ENCODE results near the gene DYNC2I2.
"Not testable (repeated sequence)": the region's sequence is repeated elsewhere in the genome, so short reads cannot be mapped to it uniquely, and the experiment has no call there.

DYNC2I2 gene

DNA sequence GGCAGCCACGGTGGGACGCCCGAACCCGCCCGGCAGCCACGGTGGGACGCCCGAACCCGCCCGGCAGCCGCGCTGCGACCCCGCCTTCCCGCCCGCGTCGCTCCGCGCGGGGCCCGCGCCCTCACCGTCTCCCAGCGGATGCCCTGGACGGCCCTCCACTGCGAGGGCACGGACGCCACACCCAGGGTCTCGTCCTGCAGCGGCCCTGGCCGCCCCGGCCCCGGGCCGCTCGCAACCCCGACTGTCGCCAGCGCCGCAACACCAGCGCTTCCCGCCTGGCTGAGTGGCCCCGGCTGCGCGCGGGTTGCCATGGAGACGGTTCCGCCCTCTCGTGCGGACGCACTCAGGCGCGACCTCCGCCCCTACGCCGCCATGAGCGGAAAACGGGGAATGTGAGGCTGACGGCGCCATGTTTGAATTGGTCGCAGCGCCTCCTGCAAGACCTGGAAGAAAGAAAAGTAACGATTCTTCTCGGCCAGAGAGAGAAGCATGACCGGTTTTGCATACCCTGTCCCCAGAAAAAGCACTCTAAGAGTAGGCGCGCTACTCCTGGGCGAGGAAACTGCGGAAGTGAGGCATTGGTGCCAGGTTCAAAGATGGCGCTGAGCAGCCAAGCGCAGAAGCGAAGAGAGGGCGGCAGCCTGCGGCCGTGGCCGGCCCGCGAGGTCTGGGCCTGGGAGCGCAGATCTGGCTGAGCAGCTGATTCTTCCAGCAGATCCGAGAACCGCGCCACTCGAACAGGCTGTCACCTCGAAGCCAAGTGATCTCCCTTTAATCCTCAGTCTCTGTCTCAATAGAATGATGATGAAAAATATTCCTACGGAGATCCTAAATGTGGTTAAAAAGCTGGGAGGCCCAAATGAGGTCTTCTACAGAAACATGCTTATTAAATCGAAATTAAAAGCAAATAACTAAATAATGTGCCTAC, at the start of gene DYNC2I2:
Gene DYNC2I2 (minus strand): TSS at position 432 of the 928 bp plus-strand sequence. CDS start 121 bp downstream, at position 311.
- DNase-seq: peak; percentile 67

DNA sequence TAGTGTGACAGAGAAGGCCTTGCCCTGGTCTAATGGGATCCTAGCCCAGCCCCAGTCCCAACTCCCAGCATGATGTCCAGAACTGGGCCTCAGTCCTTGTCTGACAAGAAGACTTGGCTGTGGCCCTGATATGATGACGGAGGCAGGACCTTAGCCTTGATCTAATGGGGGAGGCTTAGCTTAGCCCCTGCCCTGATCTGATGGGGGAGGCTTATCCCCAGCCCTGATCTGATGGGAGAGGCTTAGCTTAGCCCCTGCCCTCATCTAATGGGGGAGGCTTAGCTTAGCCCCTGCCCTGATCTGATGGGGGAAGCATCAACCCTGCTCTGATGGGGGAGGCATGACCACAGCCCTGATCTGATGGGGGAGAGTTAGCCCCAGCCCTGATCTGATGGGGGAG, 49.4 kb upstream of the DYNC2I2 start:
- no peak for DNase-seq

DNA sequence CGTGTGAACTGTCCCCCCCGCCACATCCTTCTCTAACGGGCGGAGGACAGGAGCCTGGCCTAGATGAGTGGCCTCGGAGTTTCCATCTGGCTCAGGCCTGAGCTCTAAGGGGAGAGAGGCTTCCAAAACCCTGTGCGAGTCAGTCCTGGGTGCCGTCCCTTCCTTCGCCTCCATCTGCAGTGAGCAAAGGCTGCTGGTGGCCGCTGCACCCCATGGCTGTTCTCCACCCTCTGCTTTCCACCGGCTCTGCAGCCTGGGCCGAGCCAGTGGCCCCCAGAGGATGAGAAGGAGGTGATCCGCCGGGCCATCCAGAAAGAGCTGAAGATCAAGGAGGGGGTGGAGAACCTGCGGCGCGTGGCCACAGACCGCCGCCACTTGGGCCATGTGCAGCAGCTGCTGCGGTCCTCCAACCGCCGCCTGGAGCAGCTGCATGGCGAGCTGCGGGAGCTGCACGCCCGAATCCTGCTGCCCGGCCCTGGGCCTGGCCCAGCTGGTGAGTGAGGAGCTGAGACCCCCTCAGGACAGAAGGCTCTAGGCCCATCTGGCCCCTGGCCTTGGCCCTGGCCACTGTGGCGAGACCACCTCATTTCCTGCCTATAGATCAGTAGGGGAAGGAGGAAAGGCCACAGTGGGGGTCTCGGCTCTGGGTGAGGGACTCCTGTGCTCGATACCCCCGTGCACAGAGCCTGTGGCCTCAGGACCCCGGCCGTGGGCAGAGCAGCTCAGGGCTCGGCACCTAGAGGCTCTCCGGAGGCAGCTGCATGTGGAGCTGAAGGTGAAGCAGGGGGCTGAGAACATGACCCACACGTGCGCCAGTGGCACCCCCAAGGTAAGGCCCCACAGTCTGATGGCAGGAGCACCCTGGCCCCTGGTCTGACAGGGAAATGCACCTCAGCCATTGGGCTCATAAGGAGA, 48.7 kb upstream of the DYNC2I2 start:
- no peak for DNase-seq

DNA sequence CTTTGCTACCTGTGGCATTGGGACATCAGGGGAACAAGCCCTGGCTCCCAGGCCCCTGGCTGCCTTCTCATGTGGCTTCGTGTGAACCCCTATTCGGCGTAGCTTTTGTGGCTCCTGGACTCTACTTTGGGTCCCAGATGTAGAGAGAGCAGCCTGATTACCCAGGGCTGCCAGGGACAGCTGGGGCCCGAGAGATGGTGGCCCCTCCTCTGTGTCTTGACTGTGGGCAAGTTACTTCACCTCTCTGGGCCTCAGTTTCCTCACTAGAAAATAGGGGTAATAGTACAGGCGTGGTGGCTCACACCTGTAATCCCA, 47.7 kb upstream of the DYNC2I2 start:
- DNase-seq: no peak

DNA sequence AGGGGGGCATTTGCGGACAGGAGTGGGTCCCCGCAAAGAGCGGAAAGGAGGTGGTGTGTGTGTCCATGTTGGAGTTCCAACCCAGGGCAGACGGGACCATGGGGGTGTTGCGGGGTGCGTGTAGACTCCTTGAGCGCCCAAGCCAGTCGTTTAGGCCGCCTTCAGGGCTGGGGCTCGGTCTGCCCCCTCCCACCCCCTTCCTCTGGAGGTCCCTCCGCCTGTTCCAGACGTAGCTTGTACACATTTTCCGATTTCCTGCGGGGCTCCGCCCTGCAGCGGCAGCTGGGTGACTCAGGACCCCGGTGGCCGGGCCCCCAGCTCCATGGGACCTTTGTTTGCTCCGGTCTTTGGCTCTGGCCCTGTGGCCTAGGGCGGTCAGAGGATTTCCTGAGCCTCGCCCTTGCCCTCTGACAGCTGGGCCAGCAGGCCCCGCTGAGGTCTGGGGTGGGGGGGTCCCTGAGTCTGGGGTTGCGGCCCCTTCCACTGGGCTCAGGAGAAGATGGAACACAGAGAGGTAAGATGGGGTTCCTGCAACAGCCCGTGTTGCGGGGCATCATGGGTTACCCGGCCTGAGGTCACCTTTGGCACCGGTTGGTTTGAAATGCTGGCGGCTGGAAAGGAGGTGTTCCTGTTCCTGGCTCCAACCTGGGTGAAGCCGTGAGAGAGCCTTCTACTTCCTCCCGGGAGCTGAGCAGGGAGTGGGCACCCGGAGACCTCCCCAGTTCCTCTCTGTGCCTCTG, 47.1 kb upstream of the DYNC2I2 start:
- DNase-seq: no peak

DNA sequence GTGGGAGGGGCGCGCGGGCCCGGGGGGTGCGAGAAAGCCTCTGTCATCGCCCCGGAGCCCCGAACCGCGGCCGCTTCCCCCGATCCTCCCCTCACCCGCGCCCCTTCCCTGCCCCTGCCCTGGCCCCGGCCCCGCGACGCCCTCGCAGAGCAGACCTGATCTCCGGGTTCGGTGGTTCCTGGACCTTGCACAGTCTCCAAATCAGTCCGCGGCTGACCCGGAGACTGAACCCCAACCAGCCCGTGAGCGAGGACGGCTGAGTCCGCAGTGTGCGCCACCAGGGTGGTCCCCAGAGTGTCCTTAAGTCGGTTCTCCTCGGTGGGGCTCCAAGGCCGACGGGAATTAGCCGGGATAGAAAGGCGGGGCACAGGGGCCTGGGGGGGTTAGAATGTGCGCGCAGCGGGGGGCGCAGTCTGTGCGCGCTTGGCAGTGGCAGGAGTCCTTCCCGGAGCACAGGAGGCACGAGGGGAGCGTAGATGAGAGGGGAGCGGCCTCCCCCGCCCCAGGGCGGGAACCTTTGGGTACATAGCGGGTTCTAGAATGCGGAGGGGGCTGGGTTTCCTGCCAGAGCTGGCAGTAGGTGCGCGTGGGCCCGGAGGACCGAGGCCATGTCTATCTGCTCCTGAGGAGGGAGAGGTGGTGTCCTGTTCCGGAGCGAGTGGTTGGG, 46.4 kb upstream of the DYNC2I2 start:
- no peak for DNase-seq

DNA sequence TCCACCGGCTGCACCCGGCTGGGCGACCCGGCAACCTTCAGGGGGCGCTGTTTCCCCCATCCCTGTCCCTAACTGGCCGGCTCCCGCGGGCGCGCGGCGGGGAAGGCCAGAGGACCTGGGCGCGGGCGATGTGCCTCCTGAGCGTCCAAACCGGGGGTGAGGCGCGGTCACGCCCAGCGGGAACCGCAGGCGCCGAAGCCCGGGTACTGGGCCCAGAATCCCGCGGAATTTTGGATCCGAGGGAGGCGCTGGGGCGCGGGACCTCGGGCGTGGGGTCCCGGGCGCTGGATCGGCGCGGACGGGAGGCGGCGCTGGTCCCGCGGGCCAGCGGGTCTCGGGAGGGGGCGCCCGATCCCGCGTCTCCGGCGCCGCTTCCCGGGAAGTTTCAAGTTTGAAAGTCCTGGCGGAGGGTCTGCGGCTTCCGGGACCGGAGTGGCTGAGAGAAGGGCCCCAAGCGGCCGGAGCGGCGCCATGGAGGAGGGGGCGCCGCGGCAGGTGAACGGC, 45.9 kb upstream of the DYNC2I2 start, which contains the start of gene PKN3:
Gene PKN3 (plus strand): TSS at position 59 of the 504 bp plus-strand sequence. CDS start 413 bp downstream, at position 472.
- peak; percentile 49 for DNase-seq

DNA sequence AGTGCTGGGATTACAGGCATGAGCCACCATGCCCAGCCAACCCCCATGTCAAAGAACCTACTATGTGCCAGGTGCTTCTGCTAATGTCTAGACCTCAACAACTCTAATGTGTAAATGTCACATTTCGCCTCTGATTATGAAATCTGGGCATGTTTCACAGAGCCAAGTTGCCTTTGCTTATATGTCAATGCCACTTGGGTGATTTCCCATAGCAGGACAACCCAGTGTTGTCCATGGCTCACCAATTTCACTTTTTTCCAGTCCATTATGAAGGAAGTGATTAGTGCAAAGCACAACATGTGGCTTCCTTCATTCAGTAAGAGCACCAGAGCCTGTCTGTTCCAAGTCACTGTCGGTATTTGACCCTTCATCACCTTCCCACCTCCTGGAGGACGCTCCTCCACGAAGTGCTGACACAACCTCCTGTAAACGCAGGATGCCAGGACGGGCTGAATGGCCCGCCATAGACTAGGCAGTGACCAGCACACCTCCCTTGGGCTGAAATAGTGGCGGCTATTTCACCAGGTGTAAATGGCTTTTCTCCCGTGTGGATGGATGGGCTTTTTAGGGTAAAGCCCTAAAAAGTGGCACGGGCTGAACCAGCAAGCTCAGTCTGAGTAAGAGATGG, 44.7 kb upstream of the DYNC2I2 start:
- no peak for DNase-seq

DNA sequence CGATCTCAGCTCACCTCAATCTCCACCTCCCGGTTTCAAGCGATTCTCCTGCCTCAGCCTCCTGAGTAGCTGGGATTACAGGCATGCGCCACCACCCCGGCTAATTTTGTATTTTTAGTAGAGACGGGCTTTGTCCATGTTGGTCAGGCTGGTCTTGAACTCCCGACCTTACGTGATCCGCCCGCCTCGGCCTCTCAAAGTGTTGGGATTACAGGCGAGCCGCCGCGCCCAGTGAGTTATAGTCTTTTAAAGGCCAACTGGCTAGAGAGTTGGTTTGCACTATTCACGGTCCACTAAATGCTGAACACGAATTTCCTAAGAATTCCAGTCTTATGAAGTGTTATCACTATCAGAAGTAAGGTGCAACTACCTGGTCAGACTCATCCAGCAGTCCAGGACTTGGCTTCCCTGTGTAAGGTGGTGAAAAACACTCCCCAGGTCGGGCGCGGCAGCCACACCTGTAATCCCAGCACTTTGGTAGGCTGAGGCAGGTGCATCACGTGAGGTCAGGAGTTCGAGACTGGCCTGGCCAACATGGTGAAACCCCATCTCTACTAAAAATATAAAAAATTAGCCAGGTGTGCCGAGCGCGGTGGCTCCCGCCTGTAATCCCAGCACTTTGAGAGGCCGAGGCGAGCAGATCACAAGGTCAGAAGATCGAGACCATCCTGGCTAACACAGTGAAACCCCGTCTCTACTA, 42.6 kb upstream of the DYNC2I2 start:
- DNase-seq: not testable (repeated sequence)

DNA sequence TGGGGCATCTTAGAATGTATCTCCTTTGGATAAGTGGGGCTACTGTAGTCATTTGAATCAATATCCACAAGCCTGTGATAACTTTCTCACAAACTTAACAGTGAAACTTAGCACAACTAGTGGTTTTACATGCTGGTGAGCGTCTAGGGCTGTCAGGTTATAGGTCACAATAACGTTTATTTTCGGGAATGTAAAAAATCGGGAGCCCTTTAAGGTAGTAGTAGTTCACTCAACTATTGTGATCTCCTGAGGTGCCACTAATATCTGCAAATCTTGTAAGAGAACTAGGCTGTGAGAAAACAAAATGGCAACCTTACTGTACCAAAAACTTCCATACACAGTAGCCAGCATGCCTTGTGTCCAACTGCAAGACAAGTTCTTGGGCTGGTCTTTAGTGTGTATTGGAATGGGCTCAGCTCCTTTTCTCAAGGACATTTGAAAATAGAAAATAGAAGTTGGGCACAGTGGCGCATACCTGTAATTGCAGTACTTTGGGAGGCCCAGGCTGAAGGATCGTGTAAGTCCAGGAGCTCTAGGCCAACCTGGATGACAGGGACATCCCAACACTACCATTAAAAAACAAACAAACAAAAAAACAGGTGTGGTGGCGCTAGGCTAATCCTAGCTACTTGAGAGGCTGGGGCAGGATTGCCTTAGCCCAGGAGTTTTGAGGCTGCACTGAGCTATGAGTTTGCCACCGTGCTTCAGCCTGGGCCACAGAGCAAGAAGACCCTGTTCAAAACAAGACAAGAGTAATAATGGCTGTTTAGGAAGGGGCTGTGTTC, 40.5 kb upstream of the DYNC2I2 start:
- no peak for DNase-seq

DNA sequence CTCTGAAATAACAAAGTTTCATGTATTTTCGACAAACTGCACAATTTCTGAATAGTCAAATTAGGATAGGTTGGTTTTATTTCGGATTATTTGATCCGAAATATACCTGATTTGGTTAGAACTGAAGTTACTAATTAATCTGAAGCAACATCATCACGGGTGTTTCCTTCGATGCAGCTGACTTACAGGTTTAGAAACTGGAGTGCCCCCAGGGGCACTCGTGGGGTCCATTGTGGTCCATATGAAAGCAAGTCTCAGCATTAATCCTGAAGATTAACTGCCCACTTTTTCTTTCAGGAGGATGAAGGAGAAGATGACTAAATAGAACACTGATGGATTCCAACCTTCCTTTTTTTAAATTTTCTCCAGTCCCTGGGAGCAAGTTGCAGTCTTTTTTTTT, 37.7 kb upstream of the DYNC2I2 start:
- DNase-seq: no peak

DNA sequence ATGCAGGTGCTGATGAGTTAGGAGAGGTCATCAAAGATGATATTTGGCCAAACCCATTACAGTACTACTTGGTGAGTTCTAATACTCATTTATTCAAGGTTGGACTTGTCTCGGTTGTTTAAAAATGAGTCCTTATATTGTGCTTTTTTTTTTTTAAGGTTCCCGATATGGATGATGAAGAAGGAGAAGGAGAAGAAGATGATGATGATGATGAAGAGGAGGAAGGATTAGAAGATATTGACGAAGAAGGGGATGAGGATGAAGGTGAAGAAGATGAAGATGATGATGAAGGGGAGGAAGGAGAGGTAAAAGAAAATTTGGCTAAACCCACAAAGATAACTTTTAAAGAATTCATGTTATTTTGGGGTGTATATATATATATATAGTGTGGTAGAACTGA, 37.1 kb upstream of the DYNC2I2 start:
- not testable (repeated sequence) for DNase-seq

DNA sequence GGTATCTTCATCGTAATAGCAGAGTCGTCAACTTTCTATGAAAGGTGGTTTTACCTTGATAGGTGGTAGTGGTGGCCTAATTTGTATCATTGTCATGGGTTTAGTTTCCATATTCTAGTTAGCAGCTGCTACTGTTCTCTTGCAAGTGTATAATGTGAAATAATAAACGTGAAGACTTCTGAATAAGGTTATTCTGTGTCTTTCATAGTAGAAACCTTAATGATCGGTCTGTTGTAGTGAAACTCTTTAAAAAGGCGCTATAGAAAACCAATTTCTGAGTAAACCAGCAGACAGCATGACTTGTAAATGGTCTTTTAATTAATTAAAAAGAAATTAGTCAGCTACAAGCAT, 34.0 kb upstream of the DYNC2I2 start:
- no peak for DNase-seq

DNA sequence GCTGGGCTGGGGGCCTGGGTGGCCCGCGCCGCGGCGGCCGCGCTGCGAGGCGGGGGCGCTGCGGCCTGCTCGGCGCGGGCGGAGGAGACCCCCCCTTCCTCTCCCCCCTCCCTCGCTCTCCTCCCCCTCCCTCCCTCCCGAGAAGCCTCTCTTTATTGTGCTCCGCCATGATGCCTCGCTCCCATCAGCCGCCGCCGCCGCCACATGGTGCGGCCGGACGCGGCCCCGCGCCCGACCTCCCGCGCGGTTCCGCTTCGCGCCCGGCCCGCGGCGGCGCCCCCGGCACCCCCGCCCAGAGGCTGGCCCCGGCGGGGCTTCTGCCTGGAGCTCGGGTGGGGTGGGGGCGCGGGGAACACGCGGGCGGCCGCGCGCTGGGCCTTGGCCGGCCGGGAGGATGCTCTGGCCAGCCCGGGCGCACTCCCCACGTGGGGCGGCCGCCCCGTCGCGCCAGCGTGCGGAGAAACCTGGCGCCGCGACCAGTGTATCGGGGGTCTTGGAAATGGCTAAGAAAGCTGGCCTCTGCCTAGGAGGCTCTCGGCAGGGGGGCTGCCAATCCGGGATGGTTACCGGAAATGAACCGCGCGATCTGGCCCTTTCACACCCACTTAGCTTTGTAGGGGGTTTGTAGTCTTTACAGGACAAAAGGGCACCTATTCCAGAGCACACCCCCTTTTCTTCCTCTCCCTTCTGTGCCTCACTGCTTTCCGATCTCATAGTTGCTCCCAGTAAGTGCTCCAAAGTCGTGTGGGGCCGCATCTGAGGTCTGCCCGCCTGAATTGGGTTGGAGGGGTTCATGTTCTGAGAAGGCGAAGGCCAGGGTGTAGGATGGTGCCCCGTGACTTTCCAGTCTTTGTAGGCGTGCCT, 33.4 kb upstream of the DYNC2I2 start:
- DNase-seq: no peak

DNA sequence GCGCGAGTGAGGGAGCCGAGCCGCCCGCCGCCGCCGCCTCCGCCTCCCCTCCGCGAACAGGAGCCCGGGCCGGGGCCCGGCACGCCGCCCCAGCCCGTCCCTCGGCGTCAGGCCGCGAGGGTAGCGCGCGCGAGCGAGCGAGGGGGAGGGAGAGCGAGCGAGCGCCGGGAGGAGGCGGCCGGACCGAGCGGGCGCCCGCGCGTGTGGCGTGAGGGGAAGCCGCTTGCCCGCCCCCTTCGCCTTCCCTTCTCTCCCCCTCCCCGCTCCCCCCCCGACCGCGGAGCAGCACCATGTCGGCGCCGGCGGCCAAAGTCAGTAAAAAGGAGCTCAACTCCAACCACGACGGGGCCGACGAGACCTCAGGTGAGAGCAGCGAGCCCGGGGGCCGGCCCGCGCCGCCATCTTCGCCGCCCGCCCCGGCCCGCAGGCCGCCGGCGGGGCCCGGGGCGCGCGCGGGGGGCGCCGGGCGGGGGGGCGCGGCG, 32.7 kb upstream of the DYNC2I2 start:
- DNase-seq: no peak

DNA sequence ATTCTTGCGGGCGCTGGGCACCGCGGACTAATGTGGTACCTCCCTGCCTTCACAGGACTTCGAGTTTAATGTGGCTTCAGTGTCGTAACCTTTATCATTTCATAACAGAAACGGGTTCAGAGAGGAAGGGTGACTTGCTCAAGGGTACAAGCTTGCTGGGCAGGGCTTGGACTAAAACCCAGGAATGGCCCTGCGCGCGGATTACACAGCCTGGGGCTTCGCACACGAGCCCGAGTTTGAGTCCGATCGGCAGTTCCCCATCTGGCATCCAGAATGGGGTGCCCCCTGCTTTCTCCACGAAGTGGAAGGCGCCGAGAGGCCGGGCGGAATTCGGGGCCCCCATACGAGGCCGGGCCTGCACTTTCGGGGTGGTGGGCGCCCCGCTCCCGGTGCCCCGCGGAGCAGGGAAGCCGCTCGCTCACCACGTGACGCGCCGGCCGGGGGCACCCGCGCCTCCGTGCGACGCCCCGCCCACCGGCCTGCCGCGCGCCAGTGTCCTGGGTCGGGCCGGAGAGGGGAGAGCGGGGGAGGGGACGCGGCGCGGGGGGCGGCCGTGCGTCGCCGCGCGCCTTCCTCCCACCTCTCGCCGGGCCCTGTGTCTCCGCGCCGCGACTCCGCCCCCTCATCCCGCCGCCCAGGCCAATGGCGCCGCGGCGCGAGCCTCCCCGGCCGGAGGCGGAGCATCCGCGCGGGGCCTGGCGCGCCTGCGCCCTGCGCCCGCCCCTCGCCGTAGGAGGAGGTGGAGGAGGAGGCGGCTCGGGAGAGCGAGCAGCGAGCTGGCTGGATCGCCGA, 32.0 kb upstream of the DYNC2I2 start, which contains the start of gene SET:
Gene SET (plus strand): TSS at position 722 of the 792 bp plus-strand sequence. CDS start 361 bp downstream, outside the sequence.
- peak; percentile 67 for DNase-seq

DNA sequence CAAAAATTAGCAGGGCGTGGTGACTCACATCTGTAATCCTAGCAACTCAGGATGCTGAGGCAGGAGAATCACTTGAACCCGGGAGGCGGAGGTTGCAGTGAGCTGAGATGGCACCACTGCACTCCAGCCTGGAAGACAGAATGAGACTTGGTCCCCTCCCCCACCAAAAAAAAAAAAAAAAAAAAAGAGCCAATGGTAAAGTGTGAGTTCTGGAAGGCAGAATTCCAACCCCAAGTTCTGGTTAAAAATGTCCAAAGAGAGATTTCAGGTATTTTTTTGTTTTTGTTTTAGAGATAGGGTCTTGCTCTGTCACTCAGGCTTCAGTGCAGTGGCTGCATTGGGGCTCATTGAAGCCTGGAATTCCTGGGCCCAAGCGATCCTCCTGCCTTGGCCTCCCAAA, 30.8 kb upstream of the DYNC2I2 start:
- DNase-seq: no peak
